CD14-positive monocyte (primary cell): Measurements from ENCODE around the gene C6orf132. TPM values are rescaled to one million over a fixed set of nuclear protein-coding genes. Genes with fewer than 3 reads are reported as not detected.

Experiments used
- DNase-seq, 3 donors: peaks; one replicate each; pipeline ENCODE4 v3.0.0-alpha.2; 2011 to 2022
- H2AFZ ChIP-seq: 2 replicates; pipeline ENCODE4 v1.6.0; 2012; ENCODE audit warnings: mild to moderate bottlenecking, low read depth, low read length, inconsistent platforms; ENCODE audit not compliant: insufficient read depth, poor library complexity, severe bottlenecking
- H3K27ac ChIP-seq, 2 donors: 1 replicate in 1 of 2; 2 replicates in 1 of 2; pipeline ENCODE4 v1.5.1; 2012 to 2013; ENCODE audit warnings: low read length in 2 of 2, control low read depth in 1 of 2, inconsistent platforms in 1 of 2, low read depth in 1 of 2, mild to moderate bottlenecking in 1 of 2
- H3K27me3 ChIP-seq, 2 donors: one replicate each; pipeline versions ENCODE4 v1.6.0 to v1.6.1; 2011 to 2013; ENCODE audit warnings: low read length in 2 of 2; ENCODE audit not compliant: control insufficient read depth in 2 of 2, insufficient read depth in 2 of 2
- H3K36me3 ChIP-seq, 2 donors: replicated peaks in 1 of 2; 1 replicate in 1 of 2; 2 replicates in 1 of 2; pipeline versions ENCODE4 v1.5.1 to v1.6.1; 2012 to 2013; ENCODE audit warnings: low read length in 2 of 2, control low read depth in 1 of 2, inconsistent platforms in 1 of 2, mild to moderate bottlenecking in 1 of 2; ENCODE audit not compliant: insufficient read depth in 2 of 2, control insufficient read depth in 1 of 2
- H3K4me1 ChIP-seq, 2 donors: 1 replicate in 1 of 2; 2 replicates in 1 of 2; pipeline versions ENCODE4 v1.5.1 to v1.6.1; 2012 to 2013; ENCODE audit warnings: low read length in 2 of 2, control low read depth in 1 of 2, inconsistent platforms in 1 of 2, mild to moderate bottlenecking in 1 of 2, moderate library complexity in 1 of 2; ENCODE audit not compliant: insufficient read depth in 2 of 2, control insufficient read depth in 1 of 2
- H3K4me2 ChIP-seq: replicated peaks from 2 replicates; pipeline ENCODE3; 2012; ENCODE audit warnings: low read length, moderate library complexity, mild to moderate bottlenecking; ENCODE audit not compliant: poor library complexity, severe bottlenecking; ENCODE audit errors: extremely low read depth
- H3K4me3 ChIP-seq, 3 experiments: fragments of 200-600 bp in 1 of 3; sonication (generic) in 1 of 3; replicated peaks in 1 of 3; 1 replicate in 2 of 3; 2 replicates in 1 of 3; pipeline ENCODE4 v1.5.1; 2011 to 2013; ENCODE audit warnings: low read length in 3 of 3, mild to moderate bottlenecking in 3 of 3, control low read depth in 2 of 3, low read depth in 2 of 3, inconsistent platforms in 1 of 3, moderate library complexity in 1 of 3
- H3K79me2 ChIP-seq: 2 replicates; pipeline ENCODE4 v1.6.0; 2012; ENCODE audit warnings: mild to moderate bottlenecking, control low read depth, inconsistent platforms, low read length, moderate library complexity; ENCODE audit not compliant: insufficient read depth
- H3K9ac ChIP-seq: 2 replicates; pipeline ENCODE4 v1.6.0; 2017; ENCODE audit warnings: low read length, mild to moderate bottlenecking; ENCODE audit not compliant: insufficient read depth, poor library complexity, severe bottlenecking
- H3K9me3 ChIP-seq, 2 donors: replicated peaks in 1 of 2; 1 replicate in 1 of 2; 2 replicates in 1 of 2; pipeline versions ENCODE4 v1.5.1 to v1.6.1; 2012 to 2013; ENCODE audit warnings: low read length in 2 of 2, control low read depth in 1 of 2; ENCODE audit not compliant: control insufficient read depth in 1 of 2, insufficient read depth in 1 of 2
- H4K20me1 ChIP-seq: 2 replicates; pipeline ENCODE4 v1.6.0; 2012; ENCODE audit warnings: mild to moderate bottlenecking, low read length, control low read depth, moderate library complexity; ENCODE audit not compliant: insufficient read depth
- H3K27ac Mint-ChIP-seq, 7 donors: one replicate each; pipeline ENCODE4 v1.8.0; 2020; ENCODE audit warnings: mild to moderate bottlenecking in 7 of 7, mixed read lengths in 7 of 7, moderate library complexity in 6 of 7, inconsistent platforms in 2 of 7
- H3K27me3 Mint-ChIP-seq, 3 donors: one replicate each; pipeline ENCODE4 v1.8.0; 2021 to 2022; ENCODE audit warnings: low read depth in 3 of 3, mild to moderate bottlenecking in 3 of 3, mixed read lengths in 3 of 3, moderate library complexity in 3 of 3, inconsistent platforms in 1 of 3
- H3K36me3 Mint-ChIP-seq, 2 donors: one replicate each; pipeline ENCODE4 v1.8.0; 2020; ENCODE audit warnings: mixed read lengths in 2 of 2, inconsistent platforms in 1 of 2, mild to moderate bottlenecking in 1 of 2
- H3K4me1 Mint-ChIP-seq: one replicate; pipeline ENCODE4 v1.8.0; 2020; ENCODE audit warnings: mild to moderate bottlenecking, mixed read lengths
- H3K4me3 Mint-ChIP-seq, 2 donors: one replicate each; pipeline ENCODE4 v1.8.0; 2020; ENCODE audit warnings: mild to moderate bottlenecking in 2 of 2, mixed read lengths in 2 of 2, moderate library complexity in 1 of 2
- H3K9me3 Mint-ChIP-seq, 7 donors: one replicate each; pipeline ENCODE4 v1.8.0; 2020 to 2022; ENCODE audit warnings: mixed read lengths in 7 of 7, mild to moderate bottlenecking in 6 of 7, moderate library complexity in 6 of 7, inconsistent platforms in 2 of 7
- WGBS: methylation state at CpG from one replicate; pipeline ENCODE4 v1.1.5; 2013; ENCODE audit warnings: missing lambda C conversion rate; ENCODE audit not compliant: insufficient coverage; 5-methylcytosine and 5-hydroxymethylcytosine counted together
- intact Hi-C, 2 donors: fragments of 100-400 bp; cut with micrococcal nuclease; formaldehyde crosslinking; loops; one replicate each; pipeline versions ENCODE4 v1.15.0 to v1.15.1; 2023
- polyA plus RNA-seq, 3 donors: library from polyadenylated mRNA; depleted of rRNA in 1 of 3; unstranded in 2 of 3; stranded (reverse) in 1 of 3; fragments of 300-500 nt in 2 of 3; fragments of >200 nt in 1 of 3; fragmentation: Illumina TruSeq in 2 of 3; gene quantifications; 1 replicate in 2 of 3; 2 replicates in 1 of 3; pipeline ENCODE4 v1.2.3, GENCODE V29; 2012 to 2021
- TF ChIP-seq, protein P1 (sequence below): fragments of 200-600 bp; IDR thresholded peaks from one replicate; pipeline ENCODE4 v1.8.0; 2022; ENCODE audit warnings: antibody characterized with exemption, mild to moderate bottlenecking

Gene C6orf132
- polyA plus RNA-seq, 3 donors = not detected

DNA sequence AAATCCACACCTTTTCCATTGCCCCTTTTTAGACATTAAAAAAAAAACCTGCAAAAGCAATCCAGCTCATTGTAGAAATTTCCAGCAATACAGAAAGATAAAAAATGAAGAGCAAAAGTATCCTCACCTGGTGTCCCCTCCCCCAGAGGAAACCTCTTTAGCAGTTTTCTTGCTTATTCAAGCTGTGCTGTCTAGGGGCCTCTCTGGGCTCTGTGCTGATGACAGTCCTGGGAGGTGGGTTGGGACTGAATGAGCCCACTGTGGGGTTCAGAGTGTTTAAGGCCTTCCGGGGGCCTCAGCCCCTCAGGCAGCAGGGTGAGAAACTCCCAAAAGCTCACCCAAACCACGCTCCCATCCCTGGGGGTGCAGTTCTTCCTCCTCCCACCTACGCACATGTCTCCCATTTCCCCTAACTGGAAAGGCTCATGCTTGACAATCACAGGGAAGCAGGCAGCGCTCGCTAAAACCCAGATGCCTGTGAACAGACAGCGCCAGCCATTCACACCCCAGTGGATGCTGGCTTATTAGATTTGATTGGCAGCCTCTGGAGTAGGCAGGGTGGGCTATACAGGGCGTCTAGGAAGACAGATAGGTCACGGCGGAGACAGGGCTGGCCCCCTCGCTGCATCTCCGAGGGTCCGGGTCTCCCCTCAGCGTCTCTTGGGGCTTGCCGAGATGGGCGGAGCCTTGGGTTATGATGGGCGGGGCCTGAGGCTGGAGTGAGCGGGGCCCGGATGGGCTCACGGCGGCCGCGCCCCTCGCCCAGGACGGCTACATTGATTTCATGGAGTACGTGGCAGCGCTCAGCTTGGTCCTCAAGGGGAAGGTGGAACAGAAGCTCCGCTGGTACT, 35.3 kb upstream of the C6orf132 start:
- intact Hi-C loops = no loop called here
- Mint-ChIP-seq H3K27me3 (peaks cover 3 to 9% (median 5%) of the 10 kb centered on the region in 3 donors), H3K27ac (no peak overlapping the region), H3K4me1 (peaks cover 8% of the 10 kb centered on the region), H3K4me3 (peak overlapping the region in 1 of 2 donors; percentile 12), H3K9me3 (no peaks in the 10 kb centered on the region), H3K36me3 (no peaks in the 10 kb centered on the region)
- no peaks in the 10 kb centered on the region for H3K79me2 ChIP-seq
- DNase-seq = no peak
- no peak overlapping the region for H3K27ac ChIP-seq
- H4K20me1 ChIP-seq = no peaks in the 10 kb centered on the region
- no peak overlapping the region for H3K4me3 ChIP-seq
- H3K27me3 ChIP-seq = no peaks in the 10 kb centered on the region
- TF ChIP-seq, protein P1, sequence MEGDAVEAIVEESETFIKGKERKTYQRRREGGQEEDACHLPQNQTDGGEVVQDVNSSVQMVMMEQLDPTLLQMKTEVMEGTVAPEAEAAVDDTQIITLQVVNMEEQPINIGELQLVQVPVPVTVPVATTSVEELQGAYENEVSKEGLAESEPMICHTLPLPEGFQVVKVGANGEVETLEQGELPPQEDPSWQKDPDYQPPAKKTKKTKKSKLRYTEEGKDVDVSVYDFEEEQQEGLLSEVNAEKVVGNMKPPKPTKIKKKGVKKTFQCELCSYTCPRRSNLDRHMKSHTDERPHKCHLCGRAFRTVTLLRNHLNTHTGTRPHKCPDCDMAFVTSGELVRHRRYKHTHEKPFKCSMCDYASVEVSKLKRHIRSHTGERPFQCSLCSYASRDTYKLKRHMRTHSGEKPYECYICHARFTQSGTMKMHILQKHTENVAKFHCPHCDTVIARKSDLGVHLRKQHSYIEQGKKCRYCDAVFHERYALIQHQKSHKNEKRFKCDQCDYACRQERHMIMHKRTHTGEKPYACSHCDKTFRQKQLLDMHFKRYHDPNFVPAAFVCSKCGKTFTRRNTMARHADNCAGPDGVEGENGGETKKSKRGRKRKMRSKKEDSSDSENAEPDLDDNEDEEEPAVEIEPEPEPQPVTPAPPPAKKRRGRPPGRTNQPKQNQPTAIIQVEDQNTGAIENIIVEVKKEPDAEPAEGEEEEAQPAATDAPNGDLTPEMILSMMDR = no peak
- H3K9ac ChIP-seq = no peak overlapping the region
- 21% methylated on average over 24 of the region's 27 CpGs for WGBS
- H2AFZ ChIP-seq = peak overlapping the region; percentile 54
- H3K36me3 ChIP-seq = no peaks in the 10 kb centered on the region
- no peaks in the 10 kb centered on the region for H3K9me3 ChIP-seq
- H3K4me1 ChIP-seq = peaks cover 0 to 3% of the 10 kb centered on the region in 2 donors
- H3K4me2 ChIP-seq = peak overlapping the region; percentile 28

DNA sequence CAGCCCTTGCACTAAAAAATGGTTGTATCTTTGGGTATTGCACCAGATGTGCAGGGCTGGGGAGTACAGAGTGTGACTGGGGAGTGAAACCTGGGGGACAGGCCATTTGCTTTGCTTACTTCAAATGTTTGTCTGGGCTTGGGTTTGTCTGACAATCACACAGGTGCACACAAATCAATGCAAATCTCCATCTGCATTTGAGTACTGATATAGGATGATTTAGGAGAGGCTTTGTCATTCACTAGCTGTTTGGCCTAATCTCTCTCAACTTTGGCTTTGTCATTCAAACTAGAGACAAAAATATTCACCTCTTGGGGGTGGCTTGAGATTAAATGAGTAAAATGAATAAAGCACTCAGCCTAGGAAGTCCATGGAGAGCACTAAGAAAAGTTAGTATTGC, 34.6 kb upstream of the C6orf132 start:
- Mint-ChIP-seq H3K27me3 (peaks cover 4 to 9% (median 5%) of the 10 kb centered on the region in 3 donors), H3K9me3 (no peaks in the 10 kb centered on the region), H3K36me3 (no peaks in the 10 kb centered on the region), H3K4me1 (peaks cover 8% of the 10 kb centered on the region), H3K4me3 (no peak overlapping the region), H3K27ac (no peak overlapping the region)
- Histone ChIP-seq H3K79me2 (no peaks in the 10 kb centered on the region), H3K9ac (no peak overlapping the region), H4K20me1 (no peaks in the 10 kb centered on the region), H3K27me3 (no peaks in the 10 kb centered on the region), H3K4me2 (no peak overlapping the region), H3K36me3 (no peaks in the 10 kb centered on the region), H3K27ac (no peak overlapping the region), H3K9me3 (no peaks in the 10 kb centered on the region), H3K4me1 (peaks cover 0 to 3% of the 10 kb centered on the region in 2 donors), H2AFZ (no peak overlapping the region), H3K4me3 (no peak overlapping the region)
- intact Hi-C loops = no loop called here
- DNase-seq = no peak
- TF ChIP-seq, protein P1 = no peak
